GDM1 (cell line): ENCODE results near the gene LHFPL2.

Experiments used
- DNase-seq: peaks from one replicate; lab custom pipeline; 2025; lab: John Stamatoyannopoulos, UW

LHFPL2 gene

DNA sequence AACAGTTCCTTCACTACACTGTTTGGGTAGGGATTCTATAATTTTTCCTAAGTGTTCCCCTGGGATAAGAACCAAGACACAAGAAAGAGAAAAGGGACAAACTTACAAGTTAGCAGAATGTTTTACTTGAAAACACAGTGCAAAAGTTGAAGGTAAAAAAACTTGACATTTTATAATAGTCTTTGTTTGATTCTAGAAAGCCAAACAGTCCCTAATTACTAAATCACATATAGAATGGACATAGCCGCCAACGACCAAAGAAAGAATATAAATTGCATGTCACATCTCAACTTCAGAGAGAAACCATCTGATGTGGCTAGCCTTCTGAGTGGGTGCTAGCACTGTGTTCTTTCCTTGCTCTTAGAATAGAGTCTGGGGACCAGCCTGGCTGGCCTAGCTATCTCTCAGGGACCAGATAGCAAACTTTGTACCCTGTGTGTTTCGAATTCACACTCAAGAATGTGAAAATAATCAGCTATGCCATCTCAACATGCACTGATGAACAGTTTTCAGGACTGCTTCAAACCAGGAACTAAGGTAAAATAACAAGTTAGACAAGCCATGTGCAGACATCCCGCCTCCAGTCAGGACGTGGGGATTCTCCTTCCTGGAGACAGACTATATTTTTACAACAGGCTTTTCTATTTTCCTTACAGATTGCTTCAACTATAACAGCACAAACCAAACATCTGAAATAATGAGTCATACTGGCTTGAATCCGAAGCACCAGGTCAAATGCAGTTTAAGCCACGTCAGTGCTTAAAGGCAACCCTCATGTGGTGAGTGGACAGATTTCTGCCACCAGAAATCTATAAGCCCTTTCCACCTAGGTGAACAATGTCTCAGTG is 53.7 kb downstream of the LHFPL2 start:
- DNase-seq, result no peak

DNA sequence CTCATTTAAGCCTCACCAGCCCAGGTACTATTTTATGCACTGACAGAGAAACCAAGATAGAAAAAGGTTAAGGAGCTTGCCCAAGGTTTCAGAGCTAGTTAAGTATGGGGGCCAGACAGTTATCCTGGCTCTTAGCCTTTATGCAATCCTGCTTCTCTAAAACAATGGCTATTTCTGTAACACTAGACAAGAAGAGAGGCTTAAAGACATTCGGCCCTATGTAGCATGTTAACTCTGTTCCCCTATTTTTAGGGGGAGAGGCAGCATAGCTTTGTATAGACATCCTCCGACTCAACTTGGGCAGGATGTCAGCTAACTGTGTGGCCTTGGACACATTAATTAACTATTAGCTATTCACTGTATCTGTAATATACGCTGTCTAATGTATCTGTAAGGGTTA is 54.6 kb downstream of the LHFPL2 start:
- no peak for DNase-seq

DNA sequence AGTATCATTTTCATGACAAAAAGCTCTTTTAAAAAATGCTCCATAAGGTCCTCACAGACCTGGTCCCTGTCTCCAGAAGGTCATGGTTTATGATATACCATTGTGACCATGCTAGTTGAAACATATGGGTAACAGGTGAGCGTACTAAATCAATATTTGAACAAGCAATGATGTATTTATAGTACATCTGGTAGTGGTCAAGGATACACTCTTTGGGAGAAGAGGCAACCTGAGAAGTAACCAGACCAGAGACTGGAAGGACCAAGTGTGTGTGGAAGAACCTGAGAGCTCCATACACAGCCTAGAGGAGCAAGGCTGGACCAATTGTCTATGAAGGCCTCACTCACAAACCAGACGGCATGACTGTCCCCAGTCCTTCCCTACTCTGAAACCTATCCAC is 55.1 kb downstream of the LHFPL2 start:
- no peak for DNase-seq

DNA sequence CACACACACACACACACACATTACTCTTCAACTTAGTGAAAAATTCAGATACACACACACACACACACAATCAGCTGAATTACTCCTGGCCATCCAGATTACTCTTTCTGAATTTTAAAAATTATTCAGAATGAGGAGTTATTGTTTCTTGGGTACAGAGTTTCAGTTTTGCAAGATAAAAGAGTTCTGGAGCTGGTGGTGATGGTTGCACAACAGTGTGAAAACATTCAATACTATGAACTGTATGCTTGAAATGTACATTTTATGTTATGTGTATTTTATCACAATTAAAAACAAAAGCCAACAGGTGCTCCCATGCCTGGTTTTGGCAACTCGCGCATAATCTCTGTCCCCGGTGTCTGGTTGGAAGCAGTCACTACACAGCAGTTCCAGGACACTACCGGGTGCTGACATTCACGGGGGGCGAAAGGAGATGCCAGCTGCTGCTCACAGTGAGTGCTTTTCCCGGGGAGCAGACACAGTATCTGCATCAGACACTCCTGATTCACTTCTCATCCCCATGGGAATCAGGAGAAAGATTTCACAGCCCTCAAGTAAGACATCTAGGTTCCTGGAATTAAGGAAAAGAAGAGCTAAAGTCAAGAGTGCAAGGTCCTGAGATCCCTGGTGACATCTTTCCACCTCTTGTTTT is 55.7 kb downstream of the LHFPL2 start:
- no peak for DNase-seq

DNA sequence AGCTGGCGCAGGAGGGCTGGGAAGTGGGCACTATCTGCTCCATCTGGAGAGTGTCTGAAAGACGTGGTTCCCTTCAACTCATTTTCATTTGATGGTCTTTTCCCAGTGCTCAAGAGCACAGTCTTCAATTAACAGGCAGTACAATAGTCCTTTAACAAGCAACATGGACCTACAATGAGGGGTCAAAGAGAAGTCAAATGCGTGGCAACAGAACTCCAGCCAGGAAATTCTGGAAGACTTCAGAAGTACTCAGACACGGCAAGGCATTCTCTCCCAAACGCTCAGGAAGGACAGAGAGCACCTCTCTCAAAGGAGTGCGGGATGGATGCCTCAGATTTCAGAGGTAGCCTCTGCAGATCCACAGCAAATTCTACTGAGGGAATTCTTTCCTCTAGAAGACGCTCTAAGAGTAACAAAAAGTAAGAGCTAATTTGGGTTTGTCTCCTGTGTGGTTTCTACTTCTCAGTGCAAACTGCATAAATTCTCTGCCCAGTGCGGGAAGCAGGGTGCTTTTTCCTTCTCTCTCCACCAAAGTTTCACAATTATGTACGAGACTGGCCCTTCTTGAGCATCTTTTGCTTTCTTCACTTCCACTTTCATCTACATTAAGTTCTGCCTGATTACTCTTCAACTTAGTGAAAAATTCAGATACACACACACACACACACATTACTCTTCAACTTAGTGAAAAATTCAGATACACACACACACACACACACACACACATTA is 56.4 kb downstream of the LHFPL2 start:
- DNase-seq, result no peak

DNA sequence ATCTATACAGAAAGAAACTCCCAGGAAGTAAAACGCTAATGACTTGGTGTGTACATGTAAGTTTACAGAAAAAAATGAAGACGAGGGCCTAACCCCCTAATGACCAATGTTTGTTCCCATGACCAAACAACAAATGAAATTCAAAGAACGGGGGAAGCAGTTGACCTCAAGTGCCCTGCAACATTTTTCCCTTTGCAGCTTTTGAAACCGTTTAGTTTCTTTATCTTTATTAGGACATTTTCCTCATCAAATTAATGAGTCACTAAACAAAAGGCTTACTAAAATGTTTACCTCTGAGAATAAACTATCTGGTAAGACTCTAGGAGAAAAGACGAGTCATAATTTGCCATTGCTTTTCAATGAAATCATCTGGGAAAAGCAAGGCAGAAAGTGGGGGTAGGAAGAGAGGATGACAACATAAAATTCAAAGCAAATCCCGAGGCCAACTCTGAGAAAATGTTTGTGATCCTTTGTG is 57.4 kb downstream of the LHFPL2 start:
- no peak for DNase-seq

DNA sequence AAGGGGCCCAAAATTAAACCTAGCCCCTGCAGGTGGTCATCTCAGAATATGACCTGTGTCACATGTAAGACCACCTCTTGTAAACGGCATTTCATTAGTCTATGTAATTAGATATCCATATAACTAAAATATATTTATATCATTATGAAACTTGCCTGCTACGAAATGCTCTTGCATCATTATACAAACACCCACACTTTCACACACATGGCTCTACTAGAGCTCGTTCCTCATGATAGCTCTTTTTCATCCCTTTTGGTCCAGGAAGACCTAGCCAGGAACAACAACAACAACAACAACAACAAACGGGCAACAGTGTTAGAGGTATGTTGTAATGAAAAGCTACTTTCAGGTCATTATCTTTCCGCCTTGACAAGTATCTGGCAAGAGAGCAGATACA is 58.6 kb downstream of the LHFPL2 start:
- DNase-seq, result no peak

DNA sequence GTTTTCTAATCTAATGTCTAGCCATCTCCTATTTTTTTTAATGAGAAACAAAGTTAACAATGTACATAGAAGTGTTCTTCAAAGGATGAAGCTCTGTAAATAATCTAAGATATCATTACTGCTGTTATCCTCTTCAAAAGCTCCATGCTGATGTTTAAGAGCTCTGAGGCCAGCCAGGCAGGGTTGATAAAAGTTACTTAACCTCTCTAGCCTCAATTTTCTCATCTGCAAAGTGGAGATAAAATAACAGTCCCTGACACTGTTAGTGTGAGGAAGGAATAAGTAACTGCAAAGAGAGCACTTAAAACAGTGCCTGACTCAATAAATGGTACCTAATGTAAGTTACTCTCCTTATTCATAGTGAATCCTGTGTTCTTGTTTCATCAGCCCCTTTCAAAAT is 60.1 kb downstream of the LHFPL2 start:
- no peak for DNase-seq

DNA sequence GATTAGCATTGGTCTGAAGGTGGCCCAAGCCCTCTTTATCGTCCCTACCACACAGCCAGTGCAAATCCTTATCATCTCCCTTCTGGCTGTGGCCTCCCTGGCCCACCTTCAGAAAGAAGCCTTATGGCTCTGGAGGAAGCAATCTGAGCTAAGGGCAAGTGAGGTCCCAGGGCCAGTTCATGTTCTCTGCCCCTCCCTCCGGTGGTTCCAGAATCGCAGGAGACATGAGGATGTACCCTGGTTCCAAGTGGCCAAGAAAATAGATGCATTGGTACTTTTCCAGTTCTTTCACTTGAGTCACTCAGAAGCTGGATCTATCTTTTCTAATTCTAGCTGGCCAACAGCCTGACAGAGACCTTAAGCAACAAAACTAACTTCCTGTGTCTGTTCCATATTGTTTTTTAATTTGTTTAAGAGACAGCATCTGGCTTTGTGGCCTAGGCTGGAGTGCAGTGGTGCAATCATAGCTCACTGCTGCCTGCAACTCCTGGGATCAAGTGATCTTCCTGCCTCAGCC is 60.7 kb downstream of the LHFPL2 start:
- DNase-seq, result no peak

DNA sequence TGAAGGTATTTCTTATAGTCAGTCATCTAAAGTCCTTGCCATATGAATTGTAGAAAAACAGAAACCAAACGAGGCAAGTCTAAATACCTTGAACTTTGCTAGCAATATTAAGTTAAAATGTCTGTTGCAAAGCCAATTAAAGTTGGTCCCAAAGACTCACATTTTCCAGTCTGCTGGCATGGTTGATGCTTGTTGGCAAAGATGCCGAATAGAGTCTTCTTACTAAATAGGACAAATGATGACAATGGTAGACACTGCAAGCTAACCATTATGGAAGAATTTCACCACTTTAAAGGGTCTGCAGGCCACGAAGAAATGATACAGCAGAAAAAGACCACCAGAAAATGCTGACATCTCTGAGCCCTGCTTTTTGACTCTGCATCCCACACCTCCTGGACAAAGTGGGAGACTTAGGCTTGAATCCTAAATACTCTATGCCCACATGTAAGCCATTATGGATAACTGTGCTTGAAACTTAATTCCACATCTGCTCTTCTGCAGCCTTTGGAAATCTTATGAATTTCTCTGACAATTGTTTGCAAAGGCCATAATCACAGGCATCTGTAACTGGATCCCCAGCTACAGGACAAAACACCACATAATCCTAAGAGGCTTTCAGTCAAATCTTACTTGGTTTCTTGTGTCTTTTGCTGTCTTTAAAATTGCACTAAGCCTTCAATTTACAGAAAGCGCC is 61.3 kb downstream of the LHFPL2 start:
- DNase-seq, result no peak

DNA sequence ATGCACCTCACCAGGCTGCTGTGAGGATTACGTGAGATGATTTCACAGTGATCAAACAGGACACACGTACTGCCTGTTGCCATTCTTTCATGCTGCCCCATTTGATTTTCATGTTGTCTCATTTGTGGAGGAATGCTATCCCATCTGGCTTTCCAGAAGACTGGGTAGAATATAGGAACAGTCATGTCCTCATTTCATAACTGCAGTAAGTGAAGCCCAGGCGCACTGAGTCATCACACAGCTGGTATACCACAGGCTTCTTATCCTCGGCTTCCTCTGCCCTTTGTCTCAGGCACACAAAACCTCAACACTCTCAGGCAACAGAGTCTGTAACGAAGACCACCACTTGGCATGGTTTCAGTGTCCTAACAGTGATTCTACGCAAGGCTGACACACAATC is 62.3 kb downstream of the LHFPL2 start:
- peak; percentile 48 for DNase-seq

DNA sequence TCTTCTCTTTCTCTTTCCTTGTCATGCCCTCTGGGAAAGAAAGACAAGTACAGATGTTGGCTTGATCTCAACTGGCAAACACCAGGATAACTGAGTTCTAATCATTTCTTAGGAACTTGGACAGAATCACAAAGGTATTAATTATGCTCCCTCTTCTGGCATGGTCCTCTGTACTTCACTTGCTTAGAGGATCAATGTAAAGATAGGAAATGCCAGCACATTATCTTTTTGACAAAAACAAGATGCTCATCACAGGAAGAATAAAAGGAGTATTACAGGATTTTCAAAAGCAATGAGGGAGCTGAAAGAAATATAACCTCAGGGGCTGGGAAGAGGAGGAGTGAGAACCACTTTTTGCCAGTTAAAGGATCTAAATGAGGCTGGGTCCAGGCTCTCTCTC is 70.6 kb downstream of the LHFPL2 start:
- DNase-seq, result no peak

DNA sequence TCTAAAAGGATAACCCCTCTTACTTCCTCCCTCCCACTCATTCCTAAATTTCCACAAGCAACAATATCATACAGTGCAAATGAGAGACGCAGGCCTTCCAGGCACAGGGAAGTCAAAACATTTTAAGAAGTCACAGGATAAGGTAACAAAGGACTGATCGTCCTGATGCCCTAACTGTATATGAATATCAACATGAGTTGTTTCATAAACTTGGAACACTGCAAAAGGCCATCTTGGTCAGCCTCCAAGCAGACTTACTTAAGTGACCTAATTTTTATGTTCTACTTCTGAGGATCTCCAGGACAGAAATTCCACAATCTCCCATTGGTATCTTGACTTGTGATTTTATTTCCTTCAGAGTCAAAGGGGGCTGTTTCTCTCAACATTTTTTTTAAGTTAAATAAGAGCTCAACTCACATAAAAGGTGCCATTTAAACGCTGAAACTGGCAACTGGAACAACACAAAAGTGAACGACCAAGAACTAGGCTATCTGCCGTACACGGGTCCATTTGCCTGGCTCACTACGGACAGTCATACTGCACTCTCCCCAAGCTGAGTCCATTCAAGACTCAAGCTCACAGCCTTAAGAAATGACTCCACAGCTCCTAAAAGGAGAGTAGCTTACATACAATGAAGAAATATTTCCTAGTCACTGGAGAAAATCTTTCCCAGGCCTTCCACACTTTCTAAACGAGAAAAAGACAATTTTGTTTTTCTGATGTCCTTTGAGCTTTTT is 71.3 kb downstream of the LHFPL2 start:
- DNase-seq, result no peak

DNA sequence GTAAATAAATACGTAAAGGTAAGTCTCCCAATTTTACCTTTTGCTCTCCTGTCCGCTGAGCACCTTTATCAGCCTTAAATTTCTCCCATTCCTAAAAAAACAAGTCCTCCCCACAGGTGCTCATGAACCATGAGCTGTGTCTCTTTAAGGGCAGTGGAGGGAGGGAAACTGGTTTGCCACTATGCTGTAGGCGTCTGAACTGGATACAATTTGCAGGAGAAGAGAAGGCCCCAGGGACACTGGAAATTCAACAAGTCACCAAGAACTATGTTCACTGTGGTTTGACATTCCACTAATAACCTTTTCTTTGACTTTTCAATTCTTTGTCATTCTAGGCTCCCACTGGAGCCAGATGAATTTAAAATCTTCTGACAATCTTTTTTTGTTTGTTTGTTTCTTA is 72.2 kb downstream of the LHFPL2 start:
- DNase-seq, result no peak

DNA sequence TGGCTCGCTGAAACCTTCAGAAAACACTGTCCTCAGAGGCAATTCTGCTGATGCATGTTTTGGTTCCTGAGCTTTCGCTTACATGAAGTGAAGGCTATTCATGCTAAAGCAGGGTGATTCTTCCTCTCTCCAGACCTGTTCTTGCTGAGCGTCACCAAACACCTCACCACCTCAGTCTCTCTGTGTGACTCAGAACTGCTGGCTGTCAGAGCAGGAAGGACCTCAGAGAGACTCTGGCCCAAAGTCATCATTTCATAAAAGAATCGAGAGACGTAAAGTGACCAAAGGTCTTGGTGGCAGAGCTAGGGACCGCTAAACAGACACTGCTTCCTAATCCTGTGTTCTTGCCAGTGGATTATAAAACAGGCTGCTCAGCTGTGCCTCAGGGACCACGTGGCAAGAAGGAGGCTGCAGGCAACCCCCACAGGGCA is 73.8 kb downstream of the LHFPL2 start:
- DNase-seq, result no peak

DNA sequence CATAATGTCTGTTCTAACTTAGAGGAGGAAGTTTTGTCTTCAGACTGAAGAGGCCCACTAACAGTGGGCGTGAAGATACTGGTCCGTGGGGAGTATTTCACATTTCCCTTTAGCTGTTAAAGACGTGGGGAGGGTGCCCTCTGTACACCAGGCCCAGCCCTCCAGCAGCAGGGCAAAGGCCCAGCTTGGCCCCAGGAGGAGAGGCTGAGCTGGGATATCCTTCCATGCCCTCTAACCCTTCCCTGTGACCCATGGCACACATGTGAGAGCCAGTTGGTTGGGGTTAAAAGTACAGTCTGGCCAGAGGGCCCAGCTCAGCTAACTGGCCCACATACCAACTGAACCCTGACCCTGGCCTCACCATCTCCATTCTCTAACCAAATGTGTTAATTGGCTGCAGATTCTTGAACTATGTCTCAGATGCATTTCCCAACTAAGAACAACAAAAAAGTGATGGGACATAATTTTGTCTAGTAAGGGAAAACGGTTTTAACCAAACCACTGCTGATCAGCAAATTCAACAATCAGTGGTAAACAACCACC is 74.4 kb downstream of the LHFPL2 start:
- DNase-seq, result no peak

DNA sequence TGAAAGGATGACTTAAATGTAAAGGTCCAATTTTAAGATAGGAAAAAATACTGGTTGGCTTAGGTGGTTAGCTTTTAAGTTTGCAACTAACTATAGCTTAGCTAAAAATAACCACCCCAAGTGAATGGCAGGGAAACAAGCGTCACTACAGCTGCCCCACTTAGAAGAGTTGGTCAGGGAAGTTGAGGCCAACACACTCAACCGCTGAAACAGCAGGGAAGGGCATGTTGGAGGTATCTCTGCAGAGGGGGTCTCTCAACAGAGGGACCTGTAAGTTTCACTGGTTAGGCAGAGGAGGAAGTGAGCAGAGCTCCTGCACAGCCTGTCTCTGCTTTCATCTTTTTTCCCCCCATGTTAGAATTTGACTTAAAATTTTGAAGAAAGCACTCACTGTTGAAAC is 75.3 kb downstream of the LHFPL2 start:
- DNase-seq, result no peak

DNA sequence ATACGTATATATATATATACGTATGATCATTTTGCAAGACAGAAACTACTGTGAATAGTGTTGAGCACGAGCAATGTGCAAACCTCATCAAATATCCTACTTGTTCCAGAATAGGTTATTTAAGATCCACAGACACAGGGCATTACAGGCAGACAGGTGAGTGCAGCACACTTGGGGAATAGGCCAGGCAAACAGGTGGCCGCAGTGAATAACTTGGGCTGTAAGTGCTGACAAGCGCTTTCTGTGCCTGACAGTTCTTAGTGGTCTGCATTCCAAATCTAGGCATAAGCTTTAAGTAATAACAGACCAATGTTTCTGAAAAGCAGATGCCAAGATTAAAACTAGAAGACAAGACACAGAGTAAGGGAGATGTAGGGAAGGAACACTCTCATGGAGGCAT is 77.9 kb downstream of the LHFPL2 start:
- DNase-seq, result no peak

DNA sequence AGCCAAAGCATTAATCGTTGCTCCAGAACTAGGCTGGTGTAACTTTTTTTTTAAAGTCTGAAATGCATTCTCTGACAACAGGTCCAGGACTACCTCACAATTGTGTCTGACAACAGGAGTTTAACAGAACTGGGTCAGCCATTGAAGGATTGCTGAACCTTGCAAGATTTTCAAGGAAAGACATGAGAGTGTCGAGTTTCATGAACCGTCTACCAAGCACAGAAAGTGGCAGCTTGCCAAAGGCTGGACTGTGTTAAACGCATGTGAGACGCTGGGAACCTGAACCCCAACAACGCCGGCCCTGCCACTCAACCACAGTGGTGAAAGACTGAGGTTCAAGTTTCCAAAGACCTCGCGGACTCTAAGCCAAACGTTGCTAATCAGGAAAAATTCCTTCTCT is 79.1 kb downstream of the LHFPL2 start:
- DNase-seq, result no peak

DNA sequence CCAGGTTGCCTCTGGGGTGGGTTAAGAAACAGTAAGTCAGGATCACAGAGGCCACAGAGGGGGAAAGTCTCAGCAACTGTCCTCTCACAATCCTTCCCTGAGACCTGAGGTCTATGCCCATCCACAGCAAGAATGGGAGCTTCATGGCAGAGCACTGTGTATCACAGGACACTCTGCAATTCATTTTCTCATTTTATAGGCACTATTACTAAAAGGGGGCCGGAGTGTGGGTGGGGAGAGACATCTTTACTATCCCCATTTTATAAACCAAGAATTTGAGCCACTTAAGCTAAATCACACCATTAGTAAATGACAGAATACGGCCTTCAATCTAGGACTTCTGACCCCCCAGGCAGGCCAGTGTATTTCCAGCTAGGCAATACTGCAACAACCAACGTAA is 79.9 kb downstream of the LHFPL2 start:
- no peak for DNase-seq

DNA sequence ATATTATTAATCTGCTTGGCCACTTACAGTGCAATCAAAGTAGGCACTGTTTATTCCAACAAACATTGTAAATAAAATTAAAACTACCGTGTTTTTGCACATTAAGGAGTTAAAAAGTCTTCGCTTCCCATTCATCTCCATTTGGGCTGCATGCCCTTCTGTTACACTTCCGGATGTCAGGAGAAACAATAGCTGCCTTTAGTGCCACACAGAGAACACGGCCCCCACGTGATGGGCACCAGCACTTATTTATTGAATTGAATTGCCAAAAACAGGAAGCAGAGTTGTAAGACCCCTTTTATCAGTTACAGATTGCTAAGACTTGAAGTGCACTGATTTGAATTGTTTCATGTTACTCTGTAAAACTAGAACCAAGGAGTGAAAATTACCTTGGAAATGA is 80.4 kb downstream of the LHFPL2 start:
- no peak for DNase-seq
